ENCODE results near the gene VCAN.

- TF ChIP-seq RAD21 (IDR thresholded peaks at IDR 0.05; ENCODE audit: low read length) (no peak), MAZ (IDR thresholded peaks at IDR 0.05; ENCODE audit: borderline replicate concordance, low read depth, low read length) (no peak), CTCF (conservative IDR thresholded peaks at IDR 0.05; ENCODE audit: low read depth, low read length) (no peak), SMC3 (IDR thresholded peaks at IDR 0.05; ENCODE audit: low read depth, low read length) (no peak), BHLHE40 (IDR thresholded peaks at IDR 0.05; ENCODE audit: low read depth, low read length) (no peak), POLR2A (IDR thresholded peaks at IDR 0.05; ENCODE audit: low read depth, low read length) (no peak), MXI1 (IDR thresholded peaks at IDR 0.05; ENCODE audit: borderline replicate concordance, low read depth, low read length) (no peak), CEBPB (IDR thresholded peaks at IDR 0.05; ENCODE audit: low read depth, low read length) (peak; percentile 76), RFX5 (IDR thresholded peaks at IDR 0.05; ENCODE audit: low read depth, low read length) (no peak)
These were observed 27.1 kb upstream of the VCAN start for GRCh38 chr5:83444445-83444844.

Measured in IMR-90 (cell line).